ENCODE results near the gene DENND1A. TPM values are rescaled to one million over a fixed set of nuclear protein-coding genes. Genes with fewer than 3 reads are reported as not detected.
A peak's percentile ranks its signal among the peaks of the same experiment; 100 is the strongest.

The DENND1A gene
- total RNA-seq, 1 donor from 2014 or later: 25.2 TPM

DNA sequence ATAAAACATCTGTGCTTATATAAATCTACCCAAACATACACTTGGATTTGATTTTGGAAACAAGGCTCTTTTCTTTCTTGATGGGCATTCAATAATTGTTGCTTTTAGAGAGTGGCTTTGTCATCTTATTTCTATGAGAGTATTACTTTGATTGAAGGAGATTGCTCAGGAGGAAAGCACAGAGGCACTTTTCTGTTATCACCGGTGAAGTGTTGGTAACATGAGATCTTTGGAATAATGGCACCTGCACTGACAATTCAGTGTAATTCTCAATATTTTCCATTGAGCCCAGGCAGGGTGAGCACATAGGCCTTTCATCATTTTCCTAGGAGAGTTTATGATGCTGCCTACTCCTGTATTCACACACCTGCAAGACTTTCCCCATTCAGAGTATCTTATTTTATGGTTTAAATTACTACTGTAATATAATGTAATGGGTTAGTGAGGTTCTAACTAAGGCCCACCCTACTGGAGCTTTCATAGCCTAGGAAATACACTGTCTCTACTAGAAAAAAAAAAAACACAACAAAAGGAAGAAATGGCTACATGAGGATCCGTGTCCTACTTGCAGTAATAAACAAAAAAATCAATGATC lies 244.3 kb downstream of the DENND1A start:
- POLR2A ChIA-PET: no interaction called here

DNA sequence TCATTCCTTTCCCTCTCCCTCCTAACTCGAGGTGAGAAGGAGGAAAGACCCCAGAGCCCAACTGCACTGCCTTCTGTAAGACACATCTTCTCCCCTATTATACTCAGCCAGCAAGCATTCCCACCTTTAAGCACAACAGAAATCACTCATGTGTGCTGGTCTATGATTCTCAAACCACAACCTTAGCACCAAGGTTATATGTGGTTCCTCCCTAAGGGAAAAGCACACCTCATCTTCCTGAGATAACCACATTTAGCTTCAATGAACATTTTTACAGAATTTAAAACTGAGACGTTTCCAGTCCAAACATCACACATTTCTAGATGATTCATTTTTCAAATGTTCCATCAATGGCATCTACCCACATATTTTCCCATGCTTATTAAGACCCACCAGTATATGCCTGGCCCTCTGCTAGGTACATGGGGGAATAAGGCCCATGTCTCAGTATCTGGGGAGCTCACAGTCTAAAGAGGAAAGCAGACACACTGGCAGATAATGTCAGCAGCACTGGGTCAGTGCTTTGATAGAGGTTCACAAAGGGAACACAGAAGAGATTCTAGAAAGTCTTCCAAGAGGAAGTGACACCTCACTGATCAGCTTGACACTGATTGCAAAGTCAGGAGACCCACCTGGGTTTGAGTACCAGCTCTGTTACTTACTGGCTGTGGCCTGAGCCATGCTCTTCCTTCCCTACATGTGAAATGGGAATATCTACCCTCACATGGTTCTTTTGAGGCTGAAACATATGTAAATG lies 245.4 kb downstream of the DENND1A start:
- ChIA-PET POLR2A (interaction anchor here (0.5 to 0.6 kb wide), 3 partner anchors 58 to 506 kb away, joined by 3 to 6 read pairs (median 4); no protein-coding TSS in a partner anchor), CTCF (no interaction called here)
- Mint-ChIP-seq H3K27ac (peak overlapping the region; percentile 20), H3K36me3 (ENCODE audit: low read depth) (peaks cover 2% of the 10 kb centered on the region), H3K4me1 (peaks cover 39% of the 10 kb centered on the region), H3K9me3 (no peaks in the 10 kb centered on the region), H3K27me3 (no peaks in the 10 kb centered on the region), H3K4me3 (peak overlapping the region; percentile 17)
- ATAC-seq (ENCODE audit: low read depth): peak; percentile 72
- DNase-seq: no peak
- TF ChIP-seq, protein P1, sequence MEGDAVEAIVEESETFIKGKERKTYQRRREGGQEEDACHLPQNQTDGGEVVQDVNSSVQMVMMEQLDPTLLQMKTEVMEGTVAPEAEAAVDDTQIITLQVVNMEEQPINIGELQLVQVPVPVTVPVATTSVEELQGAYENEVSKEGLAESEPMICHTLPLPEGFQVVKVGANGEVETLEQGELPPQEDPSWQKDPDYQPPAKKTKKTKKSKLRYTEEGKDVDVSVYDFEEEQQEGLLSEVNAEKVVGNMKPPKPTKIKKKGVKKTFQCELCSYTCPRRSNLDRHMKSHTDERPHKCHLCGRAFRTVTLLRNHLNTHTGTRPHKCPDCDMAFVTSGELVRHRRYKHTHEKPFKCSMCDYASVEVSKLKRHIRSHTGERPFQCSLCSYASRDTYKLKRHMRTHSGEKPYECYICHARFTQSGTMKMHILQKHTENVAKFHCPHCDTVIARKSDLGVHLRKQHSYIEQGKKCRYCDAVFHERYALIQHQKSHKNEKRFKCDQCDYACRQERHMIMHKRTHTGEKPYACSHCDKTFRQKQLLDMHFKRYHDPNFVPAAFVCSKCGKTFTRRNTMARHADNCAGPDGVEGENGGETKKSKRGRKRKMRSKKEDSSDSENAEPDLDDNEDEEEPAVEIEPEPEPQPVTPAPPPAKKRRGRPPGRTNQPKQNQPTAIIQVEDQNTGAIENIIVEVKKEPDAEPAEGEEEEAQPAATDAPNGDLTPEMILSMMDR (IDR thresholded peaks at IDR 0.05): no peak
- intact Hi-C loops (cut with micrococcal nuclease): no loop called here

More for the DNA sequence above, 244.3 kb downstream of the DENND1A start:
- ATAC-seq (ENCODE audit: low read depth) (no peak), DNase-seq (no peak)
- Mint-ChIP-seq H3K4me3 (no peak overlapping the region), H3K9me3 (no peaks in the 10 kb centered on the region), H3K36me3 (ENCODE audit: low read depth) (peaks cover 2% of the 10 kb centered on the region), H3K27ac (no peak overlapping the region), H3K4me1 (peaks cover 33% of the 10 kb centered on the region), H3K27me3 (no peaks in the 10 kb centered on the region)
- intact Hi-C loops (cut with micrococcal nuclease): no loop called here
- TF ChIP-seq, protein P1 (IDR thresholded peaks at IDR 0.05): no peak
- CTCF ChIA-PET: interaction anchor here (0.5 kb wide), 1 partner anchor 55 kb away, joined by 4 read pairs; no protein-coding TSS in a partner anchor

DNA sequence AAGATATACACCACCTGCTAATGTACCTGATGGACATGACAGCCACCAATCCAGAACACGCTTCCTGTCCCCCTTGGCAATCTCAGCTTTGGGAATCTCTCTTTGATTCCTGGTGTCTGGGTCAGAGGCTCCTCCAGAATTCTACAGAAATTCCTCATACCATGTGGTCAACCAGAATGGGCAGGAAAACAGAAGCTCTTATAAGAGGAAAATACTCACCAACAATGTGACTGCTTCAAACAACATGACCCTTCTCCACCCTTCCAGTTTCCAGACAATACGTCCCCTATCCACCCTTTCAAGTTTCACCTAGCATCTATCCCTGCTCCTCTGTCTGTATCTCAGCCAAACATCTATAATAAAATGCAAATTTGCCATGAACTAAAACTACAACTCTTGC lies 247.2 kb downstream of the DENND1A start:
- H3K36me3 Mint-ChIP-seq (ENCODE audit: low read depth): peaks cover 3% of the 10 kb centered on the region
- no peaks in the 10 kb centered on the region for H3K27me3 Mint-ChIP-seq
- no peaks in the 10 kb centered on the region for H3K9me3 Mint-ChIP-seq
- TF ChIP-seq, protein P1 (IDR thresholded peaks at IDR 0.05): no peak
- peaks cover 56% of the 10 kb centered on the region for H3K4me1 Mint-ChIP-seq
- CTCF ChIA-PET: no interaction called here
- H3K4me3 Mint-ChIP-seq: no peak overlapping the region
- H3K27ac Mint-ChIP-seq: no peak overlapping the region
- intact Hi-C loops (cut with micrococcal nuclease): no loop called here
- POLR2A ChIA-PET: no interaction called here
- DNase-seq (no peak), ATAC-seq (ENCODE audit: low read depth) (no peak)

DNA sequence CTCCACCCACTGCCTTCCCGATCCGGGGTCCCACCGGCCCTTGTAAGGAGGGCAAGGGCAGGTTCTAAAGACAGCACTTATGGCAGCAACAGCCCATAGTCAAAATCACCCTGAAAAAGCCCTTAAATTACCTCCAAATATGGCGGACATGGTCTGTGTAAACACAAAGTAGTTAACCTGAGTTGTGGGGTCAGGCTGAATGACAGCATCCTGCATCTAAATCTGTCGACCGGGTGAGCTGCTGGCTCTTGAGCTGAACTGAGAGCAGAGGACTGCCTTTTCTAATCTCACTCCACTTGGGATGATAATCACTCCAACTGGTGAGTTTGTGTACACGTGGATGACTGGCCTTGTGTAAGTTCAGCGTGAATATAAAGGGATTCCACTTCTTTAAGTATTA lies 249.6 kb downstream of the DENND1A start:
- CTCF ChIA-PET: no interaction called here
- Mint-ChIP-seq H3K4me1 (peaks cover 53% of the 10 kb centered on the region), H3K27me3 (no peaks in the 10 kb centered on the region), H3K36me3 (ENCODE audit: low read depth) (peaks cover 4% of the 10 kb centered on the region), H3K9me3 (no peaks in the 10 kb centered on the region), H3K4me3 (no peak overlapping the region), H3K27ac (peak overlapping the region; percentile 83)
- no peak for ATAC-seq (ENCODE audit: low read depth)
- DNase-seq: no peak
- TF ChIP-seq, protein P1 (IDR thresholded peaks at IDR 0.05): no peak
- intact Hi-C loops (cut with micrococcal nuclease): no loop called here
- POLR2A ChIA-PET: no interaction called here

DNA sequence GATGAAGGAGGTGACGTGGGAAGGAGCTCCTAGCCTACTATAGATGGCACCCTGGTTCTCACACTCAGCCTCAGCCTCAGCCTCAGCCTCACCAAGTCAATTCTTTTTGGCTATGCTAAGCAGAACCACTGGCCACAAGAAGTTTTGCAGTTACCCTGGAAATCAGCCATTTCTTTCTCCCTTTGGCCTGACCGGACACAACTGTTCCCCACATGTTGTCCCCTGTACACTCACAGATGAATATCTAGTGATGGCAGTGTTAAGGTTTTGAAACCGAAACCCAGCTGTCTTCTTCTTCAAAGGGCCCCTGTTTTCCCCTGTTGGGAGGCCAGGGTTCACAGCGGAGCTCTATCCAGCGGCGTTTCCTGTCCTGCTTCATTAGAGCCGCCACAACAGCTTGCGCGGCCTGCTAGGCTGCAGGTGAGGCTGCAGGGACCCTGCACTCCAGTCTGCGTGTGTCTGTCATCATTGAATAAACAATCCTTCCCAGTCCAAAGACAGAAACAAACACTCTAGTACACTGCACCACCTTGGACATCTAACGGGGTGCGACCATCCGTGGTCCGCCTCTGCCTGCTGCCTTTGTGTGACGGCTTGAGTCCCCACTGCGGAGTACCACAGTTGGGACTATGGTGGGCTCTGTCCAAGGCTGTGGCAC lies 250.5 kb downstream of the DENND1A start:
- peak; percentile 93 for ATAC-seq (ENCODE audit: low read depth)
- TF ChIP-seq, protein P1 (IDR thresholded peaks at IDR 0.05): no peak
- Mint-ChIP-seq H3K9me3 (no peaks in the 10 kb centered on the region), H3K27ac (peak overlapping the region; percentile 83), H3K27me3 (no peaks in the 10 kb centered on the region), H3K4me1 (peaks cover 44% of the 10 kb centered on the region), H3K4me3 (peak overlapping the region; percentile 58), H3K36me3 (ENCODE audit: low read depth) (peaks cover 8% of the 10 kb centered on the region)
- no peak for DNase-seq
- intact Hi-C loops (cut with micrococcal nuclease): loop anchor here (2.0 kb wide), 1 partner anchor 19 kb away; no protein-coding TSS in a partner anchor
- ChIA-PET CTCF (no interaction called here), POLR2A (interaction anchor here (0.6 kb wide), 1 partner anchor 38 kb away, joined by 4 read pairs; no protein-coding TSS in a partner anchor)

Measured in activated B cell treated with CpG ODN at 0.5 μM for 24 hours (primary cell).